Measurements from ENCODE around the gene CYP3A7.

DNA sequence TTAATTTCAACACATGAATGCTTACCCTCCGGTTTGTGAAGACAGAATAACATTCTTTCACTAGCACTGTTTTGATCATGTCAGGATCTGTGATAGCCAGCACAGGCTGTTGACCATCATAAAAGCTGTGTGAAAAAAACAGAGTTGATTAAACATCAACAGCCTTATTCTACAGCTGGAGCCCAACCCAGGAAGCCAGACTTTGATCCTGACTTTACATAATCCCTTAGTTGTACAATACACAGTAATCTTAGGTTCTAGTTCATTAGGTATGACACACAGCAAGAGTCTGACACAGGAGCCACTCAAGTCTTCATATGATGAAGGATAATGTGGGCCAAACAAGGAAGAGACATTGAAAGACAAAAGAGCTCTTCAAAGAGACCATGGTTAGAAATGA, 37.6 kb upstream of the CYP3A7 start:
- TF ChIP-seq POLR2A (IDR thresholded peaks at IDR 0.05): no peak
- TF ChIP-seq, protein P1, sequence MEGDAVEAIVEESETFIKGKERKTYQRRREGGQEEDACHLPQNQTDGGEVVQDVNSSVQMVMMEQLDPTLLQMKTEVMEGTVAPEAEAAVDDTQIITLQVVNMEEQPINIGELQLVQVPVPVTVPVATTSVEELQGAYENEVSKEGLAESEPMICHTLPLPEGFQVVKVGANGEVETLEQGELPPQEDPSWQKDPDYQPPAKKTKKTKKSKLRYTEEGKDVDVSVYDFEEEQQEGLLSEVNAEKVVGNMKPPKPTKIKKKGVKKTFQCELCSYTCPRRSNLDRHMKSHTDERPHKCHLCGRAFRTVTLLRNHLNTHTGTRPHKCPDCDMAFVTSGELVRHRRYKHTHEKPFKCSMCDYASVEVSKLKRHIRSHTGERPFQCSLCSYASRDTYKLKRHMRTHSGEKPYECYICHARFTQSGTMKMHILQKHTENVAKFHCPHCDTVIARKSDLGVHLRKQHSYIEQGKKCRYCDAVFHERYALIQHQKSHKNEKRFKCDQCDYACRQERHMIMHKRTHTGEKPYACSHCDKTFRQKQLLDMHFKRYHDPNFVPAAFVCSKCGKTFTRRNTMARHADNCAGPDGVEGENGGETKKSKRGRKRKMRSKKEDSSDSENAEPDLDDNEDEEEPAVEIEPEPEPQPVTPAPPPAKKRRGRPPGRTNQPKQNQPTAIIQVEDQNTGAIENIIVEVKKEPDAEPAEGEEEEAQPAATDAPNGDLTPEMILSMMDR (IDR thresholded peaks at IDR 0.05): no peak
